HS-27A (cell line): ENCODE data around the gene DNAH14.
"Not testable (repeated sequence)": the region's sequence is repeated elsewhere in the genome, so short reads cannot be mapped to it uniquely, and the experiment has no call there.

Experiments used
- DNase-seq: peaks from one replicate; pipeline ENCODE4 v3.0.0-alpha.2; 2012; ENCODE audit warnings: low read depth, missing footprints

Gene DNAH14

GRCh38 chr1:225155555-225155954, 226.1 kb downstream of the DNAH14 start:
- no peak for DNase-seq

- no peak for DNase-seq
Observed at GRCh38 chr1:225156254-225156653, 226.8 kb downstream of the DNAH14 start.

GRCh38 chr1:225158291-225158690, 228.8 kb downstream of the DNAH14 start:
- no peak for DNase-seq

- no peak for DNase-seq
Observed at GRCh38 chr1:225159793-225160192, 230.3 kb downstream of the DNAH14 start.

- DNase-seq = not testable (repeated sequence)
Observed at GRCh38 chr1:225177409-225177808, 247.9 kb downstream of the DNAH14 start.

GRCh38 chr1:225179686-225180085, 250.2 kb downstream of the DNAH14 start:
- no peak for DNase-seq

- DNase-seq = no peak
Observed at GRCh38 chr1:225182716-225183115, 253.2 kb downstream of the DNAH14 start.

- no peak for DNase-seq
Observed at GRCh38 chr1:225191199-225191753, 261.8 kb downstream of the DNAH14 start.

GRCh38 chr1:225201447-225201846, 272.0 kb downstream of the DNAH14 start:
- no peak for DNase-seq

GRCh38 chr1:225207791-225208190, 278.3 kb downstream of the DNAH14 start:
- DNase-seq = no peak

- no peak for DNase-seq
Observed at GRCh38 chr1:225209153-225209552, 279.7 kb downstream of the DNAH14 start.

- not testable (repeated sequence) for DNase-seq
Observed at GRCh38 chr1:225210180-225210579, 280.7 kb downstream of the DNAH14 start.

- DNase-seq = not testable (repeated sequence)
Observed at GRCh38 chr1:225211694-225212442, 282.4 kb downstream of the DNAH14 start.

GRCh38 chr1:225224287-225224686, 294.8 kb downstream of the DNAH14 start:
- no peak for DNase-seq

GRCh38 chr1:225225681-225226080, 296.2 kb downstream of the DNAH14 start:
- DNase-seq = no peak

- DNase-seq = no peak
Observed at GRCh38 chr1:225228871-225229303, 299.4 kb downstream of the DNAH14 start.

GRCh38 chr1:225229429-225229828, 300.0 kb downstream of the DNAH14 start:
- DNase-seq = not testable (repeated sequence)

GRCh38 chr1:225230483-225230882, 301.0 kb downstream of the DNAH14 start:
- DNase-seq = no peak

GRCh38 chr1:225232930-225233329, 303.5 kb downstream of the DNAH14 start:
- not testable (repeated sequence) for DNase-seq

- no peak for DNase-seq
Observed at GRCh38 chr1:225242611-225243010, 313.1 kb downstream of the DNAH14 start.

GRCh38 chr1:225250432-225250831, 321.0 kb downstream of the DNAH14 start:
- DNase-seq = no peak

- DNase-seq = no peak
Observed at GRCh38 chr1:225253173-225253572, 323.7 kb downstream of the DNAH14 start.

- peak; percentile 11 for DNase-seq
Observed at GRCh38 chr1:225253784-225254183, 324.3 kb downstream of the DNAH14 start.

GRCh38 chr1:225254676-225255075, 325.2 kb downstream of the DNAH14 start:
- no peak for DNase-seq
